Adrenal gland (tissue), 5 donors: ENCODE results near the gene NCOA1.

Experiments
- POLR2A ChIP-seq, 2 donors: fragments of 450-650 bp; IDR thresholded peaks; one replicate each; pipeline ENCODE4 v1.6.1; 2017; ENCODE audit warnings: antibody characterized with exemption in 2 of 2, mild to moderate bottlenecking in 2 of 2, moderate library complexity in 1 of 2
- TF ChIP-seq, protein P1 (sequence below), 6 experiments: fragments of 450-650 bp in 4 of 6; fragments of 200-600 bp in 2 of 6; sonication (generic) in 1 of 6; IDR thresholded peaks; 1 replicate in 5 of 6; 2 replicates in 1 of 6; pipeline versions ENCODE4 v1.5.1 to v1.8.0; 2016 to 2021; ENCODE audit warnings: antibody characterized with exemption in 6 of 6, mild to moderate bottlenecking in 2 of 6, moderate library complexity in 1 of 6
- donor health status: DM: no; HTN: no; CAD: no.

DNA sequence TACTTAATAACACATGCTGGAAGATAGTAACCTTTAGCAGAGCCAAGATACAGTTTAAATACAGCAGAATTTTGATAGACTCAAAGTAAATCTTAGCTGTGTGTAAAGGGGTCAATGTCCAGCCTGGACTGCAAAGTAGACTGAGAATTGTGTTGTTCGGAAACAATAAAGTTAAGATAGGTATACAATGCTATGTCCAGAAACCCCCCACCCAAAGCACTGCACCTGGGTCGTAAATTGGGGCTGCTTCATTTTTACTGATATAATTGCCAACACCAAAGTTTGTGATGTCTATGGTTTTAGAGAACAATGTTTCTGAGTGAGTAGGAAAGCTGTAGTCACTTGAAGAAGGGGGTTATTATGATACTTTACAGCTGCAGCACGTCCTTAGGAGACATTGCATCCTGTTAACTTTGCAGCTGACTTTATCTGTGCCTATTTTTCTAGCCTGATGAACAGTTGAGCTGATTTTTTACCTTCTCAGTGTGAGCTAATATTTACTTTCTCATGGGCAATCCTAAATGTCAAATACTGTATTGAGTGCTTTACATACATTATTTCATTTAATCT, 4.3 kb upstream of the NCOA1 start:
- TF ChIP-seq, protein P1, sequence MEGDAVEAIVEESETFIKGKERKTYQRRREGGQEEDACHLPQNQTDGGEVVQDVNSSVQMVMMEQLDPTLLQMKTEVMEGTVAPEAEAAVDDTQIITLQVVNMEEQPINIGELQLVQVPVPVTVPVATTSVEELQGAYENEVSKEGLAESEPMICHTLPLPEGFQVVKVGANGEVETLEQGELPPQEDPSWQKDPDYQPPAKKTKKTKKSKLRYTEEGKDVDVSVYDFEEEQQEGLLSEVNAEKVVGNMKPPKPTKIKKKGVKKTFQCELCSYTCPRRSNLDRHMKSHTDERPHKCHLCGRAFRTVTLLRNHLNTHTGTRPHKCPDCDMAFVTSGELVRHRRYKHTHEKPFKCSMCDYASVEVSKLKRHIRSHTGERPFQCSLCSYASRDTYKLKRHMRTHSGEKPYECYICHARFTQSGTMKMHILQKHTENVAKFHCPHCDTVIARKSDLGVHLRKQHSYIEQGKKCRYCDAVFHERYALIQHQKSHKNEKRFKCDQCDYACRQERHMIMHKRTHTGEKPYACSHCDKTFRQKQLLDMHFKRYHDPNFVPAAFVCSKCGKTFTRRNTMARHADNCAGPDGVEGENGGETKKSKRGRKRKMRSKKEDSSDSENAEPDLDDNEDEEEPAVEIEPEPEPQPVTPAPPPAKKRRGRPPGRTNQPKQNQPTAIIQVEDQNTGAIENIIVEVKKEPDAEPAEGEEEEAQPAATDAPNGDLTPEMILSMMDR (IDR thresholded peaks at IDR 0.05): no peak
- no peak for TF ChIP-seq POLR2A (IDR thresholded peaks at IDR 0.05)
